Measurements from ENCODE around the gene TNNT1. TPM values are rescaled to one million over a fixed set of nuclear protein-coding genes. Genes with fewer than 3 reads are reported as not detected.

TNNT1 gene
- total RNA-seq, 1 experiment from 2014 or later: 116 TPM

DNA sequence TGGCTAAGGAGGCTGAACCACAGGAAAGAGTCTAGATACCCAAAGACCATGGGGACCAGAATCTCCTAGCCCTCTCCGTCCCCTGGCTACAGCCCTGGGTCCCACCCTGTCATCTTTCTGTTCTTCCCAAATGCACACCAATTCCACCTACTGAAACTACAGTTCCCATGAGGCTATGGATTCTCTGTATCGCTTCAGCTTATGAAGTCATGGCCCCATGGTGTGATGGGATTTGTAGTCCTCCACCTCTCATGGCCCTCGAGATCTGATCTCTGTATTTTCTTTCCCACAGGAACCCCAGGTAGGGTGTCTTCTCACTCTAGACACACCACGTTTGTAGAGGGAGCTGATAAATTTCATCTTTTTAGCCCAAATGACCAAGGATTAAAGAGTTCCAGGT is 48.5 kb upstream of the TNNT1 start:
- CTCF ChIA-PET: no interaction called here
- in situ Hi-C loops (cut with HindIII; ENCODE audit: low pct_unique_long_range_greater_than_20kb, low sequenced_read_pairs): no loop called here
- POLR2A ChIA-PET: interaction anchor here (0.7 kb wide), 1 partner anchor 9 kb away, joined by 4 read pairs; no protein-coding TSS in a partner anchor

DNA sequence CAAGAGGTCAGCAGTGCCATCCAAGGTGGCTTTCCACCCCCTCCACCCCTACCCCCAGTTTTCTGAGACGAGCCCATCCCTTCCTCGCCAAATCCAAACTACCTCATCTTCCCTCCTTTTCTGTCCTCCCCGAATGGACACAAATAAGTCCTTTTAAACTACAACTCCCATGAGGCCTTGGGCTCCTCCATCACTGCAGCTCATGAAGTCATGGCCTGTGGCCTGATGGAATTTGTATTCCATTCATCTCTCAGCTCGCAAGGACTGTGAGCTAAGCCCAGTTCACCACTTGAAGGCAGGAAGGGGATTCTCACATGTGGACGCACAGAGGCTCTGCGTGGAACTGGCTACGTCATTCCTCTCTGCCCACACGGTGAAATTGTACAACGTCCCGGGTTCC is 47.8 kb upstream of the TNNT1 start:
- ATAC-seq: peak; percentile 76

More for the DNA sequence above, 48.5 kb upstream of the TNNT1 start:
- Histone ChIP-seq H3K27ac (ENCODE audit: low read length) (no peak overlapping the region), H3K36me3 (ENCODE audit: control insufficient read depth, insufficient read depth, low read length) (peaks cover 12% of the 10 kb centered on the region; the same call in 1 of the 2 replicates), H3K4me3 (ENCODE audit: low read depth in 2 of 2, low read length in 2 of 2) (no peak overlapping the region), H3K27me3 (ENCODE audit: control insufficient read depth, insufficient read depth, low read length) (no peaks in the 10 kb centered on the region), H3K9me3 (ENCODE audit: control insufficient read depth, insufficient read depth, low read depth, low read length) (no peaks in the 10 kb centered on the region), H3K4me1 (ENCODE audit: control insufficient read depth, insufficient read depth, low read length) (no peaks in the 10 kb centered on the region)
- DNase-seq (ENCODE audit: low read depth, low spot score) (no peak), ATAC-seq (peak; percentile 75)
- intact Hi-C loops (cut with micrococcal nuclease; ENCODE audit: unreplicated experiment): no loop called here
- TF ChIP-seq, protein P1, sequence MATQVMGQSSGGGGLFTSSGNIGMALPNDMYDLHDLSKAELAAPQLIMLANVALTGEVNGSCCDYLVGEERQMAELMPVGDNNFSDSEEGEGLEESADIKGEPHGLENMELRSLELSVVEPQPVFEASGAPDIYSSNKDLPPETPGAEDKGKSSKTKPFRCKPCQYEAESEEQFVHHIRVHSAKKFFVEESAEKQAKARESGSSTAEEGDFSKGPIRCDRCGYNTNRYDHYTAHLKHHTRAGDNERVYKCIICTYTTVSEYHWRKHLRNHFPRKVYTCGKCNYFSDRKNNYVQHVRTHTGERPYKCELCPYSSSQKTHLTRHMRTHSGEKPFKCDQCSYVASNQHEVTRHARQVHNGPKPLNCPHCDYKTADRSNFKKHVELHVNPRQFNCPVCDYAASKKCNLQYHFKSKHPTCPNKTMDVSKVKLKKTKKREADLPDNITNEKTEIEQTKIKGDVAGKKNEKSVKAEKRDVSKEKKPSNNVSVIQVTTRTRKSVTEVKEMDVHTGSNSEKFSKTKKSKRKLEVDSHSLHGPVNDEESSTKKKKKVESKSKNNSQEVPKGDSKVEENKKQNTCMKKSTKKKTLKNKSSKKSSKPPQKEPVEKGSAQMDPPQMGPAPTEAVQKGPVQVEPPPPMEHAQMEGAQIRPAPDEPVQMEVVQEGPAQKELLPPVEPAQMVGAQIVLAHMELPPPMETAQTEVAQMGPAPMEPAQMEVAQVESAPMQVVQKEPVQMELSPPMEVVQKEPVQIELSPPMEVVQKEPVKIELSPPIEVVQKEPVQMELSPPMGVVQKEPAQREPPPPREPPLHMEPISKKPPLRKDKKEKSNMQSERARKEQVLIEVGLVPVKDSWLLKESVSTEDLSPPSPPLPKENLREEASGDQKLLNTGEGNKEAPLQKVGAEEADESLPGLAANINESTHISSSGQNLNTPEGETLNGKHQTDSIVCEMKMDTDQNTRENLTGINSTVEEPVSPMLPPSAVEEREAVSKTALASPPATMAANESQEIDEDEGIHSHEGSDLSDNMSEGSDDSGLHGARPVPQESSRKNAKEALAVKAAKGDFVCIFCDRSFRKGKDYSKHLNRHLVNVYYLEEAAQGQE (IDR thresholded peaks at IDR 0.05; ENCODE audit: insufficient read depth in 1 of 2, low read depth in 2 of 2, low read length in 1 of 2): no peak
- TF ChIP-seq SIN3A (IDR thresholded peaks at IDR 0.05; ENCODE audit: borderline replicate concordance, insufficient read depth, low read depth, low read length) (no peak), TCF7L2 (IDR thresholded peaks at IDR 0.05; ENCODE audit: low read depth, low read length) (no peak)
- BruUV-seq (replicated peaks): no TSS peak

More for the DNA sequence above, 47.8 kb upstream of the TNNT1 start:
- no TSS peak for BruUV-seq (replicated peaks)
- Histone ChIP-seq H3K27ac (ENCODE audit: low read length) (no peak overlapping the region), H3K36me3 (ENCODE audit: control insufficient read depth, insufficient read depth, low read length) (peaks cover 12% of the 10 kb centered on the region; the same call in 1 of the 2 replicates), H3K27me3 (ENCODE audit: control insufficient read depth, insufficient read depth, low read length) (no peaks in the 10 kb centered on the region), H3K4me1 (ENCODE audit: control insufficient read depth, insufficient read depth, low read length) (no peaks in the 10 kb centered on the region), H3K4me3 (ENCODE audit: low read depth in 2 of 2, low read length in 2 of 2) (no peak overlapping the region), H3K9me3 (ENCODE audit: control insufficient read depth, insufficient read depth, low read depth, low read length) (no peaks in the 10 kb centered on the region)
- TF ChIP-seq SIN3A (IDR thresholded peaks at IDR 0.05; ENCODE audit: borderline replicate concordance, insufficient read depth, low read depth, low read length) (no peak), POLR2AphosphoS5 (IDR thresholded peaks at IDR 0.05; ENCODE audit: low read depth, low read length) (no peak), TCF7L2 (IDR thresholded peaks at IDR 0.05; ENCODE audit: low read depth, low read length) (no peak)
- TF ChIP-seq, protein P2, sequence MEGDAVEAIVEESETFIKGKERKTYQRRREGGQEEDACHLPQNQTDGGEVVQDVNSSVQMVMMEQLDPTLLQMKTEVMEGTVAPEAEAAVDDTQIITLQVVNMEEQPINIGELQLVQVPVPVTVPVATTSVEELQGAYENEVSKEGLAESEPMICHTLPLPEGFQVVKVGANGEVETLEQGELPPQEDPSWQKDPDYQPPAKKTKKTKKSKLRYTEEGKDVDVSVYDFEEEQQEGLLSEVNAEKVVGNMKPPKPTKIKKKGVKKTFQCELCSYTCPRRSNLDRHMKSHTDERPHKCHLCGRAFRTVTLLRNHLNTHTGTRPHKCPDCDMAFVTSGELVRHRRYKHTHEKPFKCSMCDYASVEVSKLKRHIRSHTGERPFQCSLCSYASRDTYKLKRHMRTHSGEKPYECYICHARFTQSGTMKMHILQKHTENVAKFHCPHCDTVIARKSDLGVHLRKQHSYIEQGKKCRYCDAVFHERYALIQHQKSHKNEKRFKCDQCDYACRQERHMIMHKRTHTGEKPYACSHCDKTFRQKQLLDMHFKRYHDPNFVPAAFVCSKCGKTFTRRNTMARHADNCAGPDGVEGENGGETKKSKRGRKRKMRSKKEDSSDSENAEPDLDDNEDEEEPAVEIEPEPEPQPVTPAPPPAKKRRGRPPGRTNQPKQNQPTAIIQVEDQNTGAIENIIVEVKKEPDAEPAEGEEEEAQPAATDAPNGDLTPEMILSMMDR (IDR thresholded peaks at IDR 0.05): no peak
- TF ChIP-seq, protein P1 (IDR thresholded peaks at IDR 0.05; ENCODE audit: insufficient read depth in 1 of 2, low read depth in 2 of 2, low read length in 1 of 2): no peak
- CTCF ChIA-PET: no interaction called here
- POLR2A ChIA-PET: no interaction called here
- in situ Hi-C loops (cut with HindIII; ENCODE audit: low pct_unique_long_range_greater_than_20kb, low sequenced_read_pairs): no loop called here
- intact Hi-C loops (cut with micrococcal nuclease; ENCODE audit: unreplicated experiment): no loop called here
- no peak for DNase-seq (ENCODE audit: low read depth, low spot score)
